Stimulated activated naive CD8-positive, alpha-beta T cell treated with anti-CD3 and anti-CD28 coated beads, Interleukin-15, Interleukin-2, amounts not matched to agents 100 ng/mL and 50 ng/mL, for 24 hours (primary cell): ENCODE results near the gene STK10.
A peak's percentile ranks its signal among the peaks of the same experiment; 100 is the strongest.
"Not testable (repeated sequence)": the region's sequence is repeated elsewhere in the genome, so short reads cannot be mapped to it uniquely, and the experiment has no call there.

ENCODE experiments used
- H3K27ac Mint-ChIP-seq: one replicate; pipeline ENCODE4 v1.8.0; 2021; ENCODE audit warnings: mild to moderate bottlenecking, mixed read lengths
- H3K27me3 Mint-ChIP-seq: one replicate; pipeline ENCODE4 v1.8.0; 2021; ENCODE audit warnings: mixed read lengths
- H3K36me3 Mint-ChIP-seq: one replicate; pipeline ENCODE4 v1.8.0; 2021; ENCODE audit warnings: low read depth, mixed read lengths
- H3K4me1 Mint-ChIP-seq: one replicate; pipeline ENCODE4 v1.8.0; 2021; ENCODE audit warnings: low read depth, mixed read lengths
- H3K4me3 Mint-ChIP-seq: one replicate; pipeline ENCODE4 v1.8.0; 2021; ENCODE audit warnings: mild to moderate bottlenecking, mixed read lengths
- H3K9me3 Mint-ChIP-seq: one replicate; pipeline ENCODE4 v1.8.0; 2021; ENCODE audit warnings: mixed read lengths

The STK10 gene

GRCh38 chr5:172188033-172188892, at the start of gene STK10:
Gene STK10, minus strand, starts transcription at chr5:172188224. Its CDS starts 182 bp downstream, at chr5:172188042.
- peaks cover 8% of the 10 kb centered on the region for H3K36me3 Mint-ChIP-seq
- H3K27me3 Mint-ChIP-seq: no peaks in the 10 kb centered on the region
- peak within 1 kb of the TSS; percentile 98 for H3K27ac Mint-ChIP-seq
- H3K4me3 Mint-ChIP-seq: peak within 1 kb of the TSS; percentile 99
- peaks cover 43% of the 10 kb centered on the region for H3K4me1 Mint-ChIP-seq
- no peaks in the 10 kb centered on the region for H3K9me3 Mint-ChIP-seq

- peaks cover 44% of the 10 kb centered on the region for H3K4me1 Mint-ChIP-seq
- no peak overlapping the region for H3K4me3 Mint-ChIP-seq
- H3K27me3 Mint-ChIP-seq: no peaks in the 10 kb centered on the region
- peaks cover 21% of the 10 kb centered on the region for H3K36me3 Mint-ChIP-seq
- peak overlapping the region; percentile 42 for H3K27ac Mint-ChIP-seq
- H3K9me3 Mint-ChIP-seq: no peaks in the 10 kb centered on the region
These were observed 48.1 kb upstream of the STK10 start for GRCh38 chr5:172235827-172236736.

- Mint-ChIP-seq H3K4me1 (peaks cover 46% of the 10 kb centered on the region), H3K4me3 (no peak overlapping the region), H3K27me3 (no peaks in the 10 kb centered on the region), H3K36me3 (peaks cover 27% of the 10 kb centered on the region), H3K9me3 (no peaks in the 10 kb centered on the region), H3K27ac (peak overlapping the region; percentile 42)
These were observed 47.2 kb upstream of the STK10 start for GRCh38 chr5:172235132-172235780.

GRCh38 chr5:172234031-172234430, 46.0 kb upstream of the STK10 start:
- H3K4me3 Mint-ChIP-seq: no peak overlapping the region
- peaks cover 32% of the 10 kb centered on the region for H3K36me3 Mint-ChIP-seq
- no peaks in the 10 kb centered on the region for H3K9me3 Mint-ChIP-seq
- H3K27me3 Mint-ChIP-seq: no peaks in the 10 kb centered on the region
- peaks cover 49% of the 10 kb centered on the region for H3K4me1 Mint-ChIP-seq
- no peak overlapping the region for H3K27ac Mint-ChIP-seq

GRCh38 chr5:172229904-172230303, 41.9 kb upstream of the STK10 start:
- peaks cover 26% of the 10 kb centered on the region for H3K4me1 Mint-ChIP-seq
- H3K27ac Mint-ChIP-seq: peak overlapping the region; percentile 60
- no peak overlapping the region for H3K4me3 Mint-ChIP-seq
- peaks cover 56% of the 10 kb centered on the region for H3K36me3 Mint-ChIP-seq
- H3K27me3 Mint-ChIP-seq: no peaks in the 10 kb centered on the region
- H3K9me3 Mint-ChIP-seq: no peaks in the 10 kb centered on the region

- H3K27me3 Mint-ChIP-seq: no peaks in the 10 kb centered on the region
- peak overlapping the region; percentile 98 for H3K27ac Mint-ChIP-seq
- H3K4me3 Mint-ChIP-seq: peak overlapping the region; percentile 47
- H3K36me3 Mint-ChIP-seq: peaks cover 57% of the 10 kb centered on the region
- H3K9me3 Mint-ChIP-seq: no peaks in the 10 kb centered on the region
- peaks cover 48% of the 10 kb centered on the region for H3K4me1 Mint-ChIP-seq
These were observed 37.0 kb upstream of the STK10 start for GRCh38 chr5:172224996-172225395.

GRCh38 chr5:172223901-172224873, 36.2 kb upstream of the STK10 start:
- no peaks in the 10 kb centered on the region for H3K9me3 Mint-ChIP-seq
- peaks cover 59% of the 10 kb centered on the region for H3K36me3 Mint-ChIP-seq
- peaks cover 41% of the 10 kb centered on the region for H3K4me1 Mint-ChIP-seq
- peak overlapping the region; percentile 98 for H3K27ac Mint-ChIP-seq
- peak overlapping the region; percentile 47 for H3K4me3 Mint-ChIP-seq
- no peaks in the 10 kb centered on the region for H3K27me3 Mint-ChIP-seq

GRCh38 chr5:172219296-172219695, 31.3 kb upstream of the STK10 start:
- H3K9me3 Mint-ChIP-seq: no peaks in the 10 kb centered on the region
- H3K4me3 Mint-ChIP-seq: no peak overlapping the region

GRCh38 chr5:172216345-172216744, 28.3 kb upstream of the STK10 start:
- Mint-ChIP-seq H3K27me3 (no peaks in the 10 kb centered on the region), H3K36me3 (peaks cover 56% of the 10 kb centered on the region), H3K9me3 (no peaks in the 10 kb centered on the region), H3K4me3 (no peak overlapping the region), H3K4me1 (peaks cover 5% of the 10 kb centered on the region), H3K27ac (no peak overlapping the region)

More at GRCh38 chr5:172219296-172219695, 31.3 kb upstream of the STK10 start:
- Mint-ChIP-seq H3K27ac (no peak overlapping the region), H3K36me3 (peaks cover 59% of the 10 kb centered on the region), H3K27me3 (no peaks in the 10 kb centered on the region), H3K4me1 (peaks cover 29% of the 10 kb centered on the region)

GRCh38 chr5:172213126-172213525, 25.1 kb upstream of the STK10 start:
- Mint-ChIP-seq H3K4me1 (peaks cover 5% of the 10 kb centered on the region), H3K4me3 (no peak overlapping the region), H3K27ac (no peak overlapping the region), H3K27me3 (no peaks in the 10 kb centered on the region), H3K36me3 (peaks cover 41% of the 10 kb centered on the region), H3K9me3 (no peaks in the 10 kb centered on the region)

- H3K9me3 Mint-ChIP-seq: no peaks in the 10 kb centered on the region
These were observed 23.7 kb upstream of the STK10 start for GRCh38 chr5:172211676-172212075.

GRCh38 chr5:172209714-172210113, 21.7 kb upstream of the STK10 start:
- H3K4me1 Mint-ChIP-seq: peaks cover 12% of the 10 kb centered on the region
- H3K27ac Mint-ChIP-seq: no peak overlapping the region
- no peaks in the 10 kb centered on the region for H3K9me3 Mint-ChIP-seq
- H3K4me3 Mint-ChIP-seq: no peak overlapping the region
- H3K36me3 Mint-ChIP-seq: peaks cover 29% of the 10 kb centered on the region
- H3K27me3 Mint-ChIP-seq: no peaks in the 10 kb centered on the region

More at GRCh38 chr5:172211676-172212075, 23.7 kb upstream of the STK10 start:
- no peak overlapping the region for H3K27ac Mint-ChIP-seq
- no peaks in the 10 kb centered on the region for H3K27me3 Mint-ChIP-seq
- H3K36me3 Mint-ChIP-seq: peaks cover 36% of the 10 kb centered on the region
- H3K4me1 Mint-ChIP-seq: peaks cover 17% of the 10 kb centered on the region
- no peak overlapping the region for H3K4me3 Mint-ChIP-seq

- Mint-ChIP-seq H3K4me1 (peaks cover 12% of the 10 kb centered on the region), H3K27me3 (no peaks in the 10 kb centered on the region), H3K36me3 (peaks cover 24% of the 10 kb centered on the region), H3K27ac (no peak overlapping the region), H3K9me3 (no peaks in the 10 kb centered on the region), H3K4me3 (no peak overlapping the region)
These were observed 19.5 kb upstream of the STK10 start for GRCh38 chr5:172207511-172207910.

- H3K9me3 Mint-ChIP-seq, H3K4me3 Mint-ChIP-seq, H3K27ac Mint-ChIP-seq, H3K27me3 Mint-ChIP-seq: not testable (repeated sequence)
- H3K36me3 Mint-ChIP-seq: peaks cover 14% of the 10 kb centered on the region
- H3K4me1 Mint-ChIP-seq: peaks cover 12% of the 10 kb centered on the region
These were observed 18.0 kb upstream of the STK10 start for GRCh38 chr5:172205984-172206383.
